Activated T-cell treated with anti-CD3 and anti-CD28 coated beads for 4 hours (primary cell): ENCODE measurements around the gene KCTD12.
"Not testable (repeated sequence)": the region's sequence is repeated elsewhere in the genome, so short reads cannot be mapped to it uniquely, and the experiment has no call there.

Experiments used
- DNase-seq: peaks from one replicate; pipeline ENCODE4 v3.0.0-alpha.2; 2020

KCTD12 gene

GRCh38 chr13:76886292-76887075 is at the start of gene KCTD12:
TSS of gene KCTD12 (minus strand) at chr13:76886405. CDS start at chr13:76886148, 257 bp downstream.
- DNase-seq: peak; percentile 80

- DNase-seq: no peak
Observed at GRCh38 chr13:76934671-76935070, 48.5 kb upstream of the KCTD12 start.

- no peak for DNase-seq
Observed at GRCh38 chr13:76932076-76932475, 45.9 kb upstream of the KCTD12 start.

- no peak for DNase-seq
Observed at GRCh38 chr13:76929851-76930374, 43.7 kb upstream of the KCTD12 start.

- no peak for DNase-seq
Observed at GRCh38 chr13:76929320-76929719, 43.1 kb upstream of the KCTD12 start.

GRCh38 chr13:76928456-76928855 is 42.3 kb upstream of the KCTD12 start:
- no peak for DNase-seq

- DNase-seq: no peak
Observed at GRCh38 chr13:76927955-76928354, 41.8 kb upstream of the KCTD12 start.

GRCh38 chr13:76925115-76925514 is 38.9 kb upstream of the KCTD12 start:
- DNase-seq: no peak

GRCh38 chr13:76921516-76921915 is 35.3 kb upstream of the KCTD12 start:
- DNase-seq: no peak

- not testable (repeated sequence) for DNase-seq
Observed at GRCh38 chr13:76917755-76918481, 31.7 kb upstream of the KCTD12 start.

GRCh38 chr13:76917095-76917494 is 30.9 kb upstream of the KCTD12 start:
- DNase-seq: no peak

- DNase-seq: no peak
Observed at GRCh38 chr13:76913898-76914297, 27.7 kb upstream of the KCTD12 start.

GRCh38 chr13:76912476-76912875 is 26.3 kb upstream of the KCTD12 start:
- DNase-seq: no peak

GRCh38 chr13:76904507-76904906 is 18.3 kb upstream of the KCTD12 start:
- no peak for DNase-seq

- peak; percentile 65 for DNase-seq
Observed at GRCh38 chr13:76903544-76904162, 17.4 kb upstream of the KCTD12 start.

- not testable (repeated sequence) for DNase-seq
Observed at GRCh38 chr13:76899066-76899465, 12.9 kb upstream of the KCTD12 start.

- not testable (repeated sequence) for DNase-seq
Observed at GRCh38 chr13:76897171-76897570, 11.0 kb upstream of the KCTD12 start.

- DNase-seq: no peak
Observed at GRCh38 chr13:76894401-76895110, 8.4 kb upstream of the KCTD12 start.

- no peak for DNase-seq
Observed at GRCh38 chr13:76892488-76892887, 6.3 kb upstream of the KCTD12 start.

- no peak for DNase-seq
Observed at GRCh38 chr13:76890021-76890420, 3.8 kb upstream of the KCTD12 start.

- DNase-seq: no peak
Observed at GRCh38 chr13:76889254-76889653, 3.0 kb upstream of the KCTD12 start.

- no peak for DNase-seq
Observed at GRCh38 chr13:76888421-76888820, 2.2 kb upstream of the KCTD12 start.

GRCh38 chr13:76887076-76887563 is 915 bp upstream of the KCTD12 start:
- no peak for DNase-seq
